Stomach (tissue), 4 donors: ENCODE results near the gene ZNF436.

Experiments
- CTCF ChIP-seq, 7 experiments: fragments of 450-650 bp in 4 of 7; fragments of 200-600 bp in 3 of 7; sonication (generic) in 3 of 7; IDR thresholded peaks; one replicate each; pipeline ENCODE4 v1.5.1; 2016 to 2019; ENCODE audit warnings: antibody characterized with exemption in 7 of 7, control low read depth in 2 of 7, mild to moderate bottlenecking in 1 of 7
- POLR2A ChIP-seq, 4 donors: fragments of 450-650 bp; IDR thresholded peaks; one replicate each; pipeline ENCODE4 v1.6.1; 2016; ENCODE audit warnings: antibody characterized with exemption in 4 of 4, control low read depth in 2 of 4, mild to moderate bottlenecking in 1 of 4, moderate library complexity in 1 of 4

GRCh38 chr1:23358310-23358875 is 11.2 kb downstream of the ZNF436 start:
- TF ChIP-seq POLR2A (IDR thresholded peaks at IDR 0.05) (no peak), CTCF (IDR thresholded peaks at IDR 0.05) (no peak)
